GM12873 (cell line): ENCODE results near the gene GTF2A1.

Experiments
- CTCF ChIP-seq: IDR thresholded peaks from 2 replicates; pipeline ENCODE4 v1.5.1; 2012; ENCODE audit warnings: low read depth, mild to moderate bottlenecking, moderate library complexity, low read length, control low read depth; ENCODE audit not compliant: insufficient read depth; ENCODE audit errors: missing control alignments

GTF2A1 gene

GRCh38 chr14:81220830-81221578, at the start of gene GTF2A1:
Gene GTF2A1 (minus strand): TSS chr14:81220959. CDS start chr14:81220518, 441 bp downstream.
- TF ChIP-seq CTCF = no peak

- no peak for TF ChIP-seq CTCF
Measured at GRCh38 chr14:81269979-81270375, 49.2 kb upstream of the GTF2A1 start.

- peak; percentile 66 for TF ChIP-seq CTCF
Measured at GRCh38 chr14:81269100-81269978, 48.6 kb upstream of the GTF2A1 start.

GRCh38 chr14:81268016-81268416, 47.3 kb upstream of the GTF2A1 start:
- peak; percentile 12 for TF ChIP-seq CTCF

GRCh38 chr14:81265636-81266169, 44.9 kb upstream of the GTF2A1 start:
- no peak for TF ChIP-seq CTCF

- TF ChIP-seq CTCF = no peak
Measured at GRCh38 chr14:81264671-81265070, 43.9 kb upstream of the GTF2A1 start.
